PC-3 (cell line): ENCODE data around the gene UBE4B. TPM values are rescaled to one million over a fixed set of nuclear protein-coding genes. Genes with fewer than 3 reads are reported as not detected.

ENCODE experiments used
- ATAC-seq: fragments of 200-7000 bp; cut with Tn5 transposase; 2 replicates; pipeline ENCODE4 v1.9.1; 2020; ENCODE audit warnings: mild to moderate bottlenecking, moderate library complexity
- BruUV-seq: library from RNA; stranded (reverse); fragments of 400-500 nt; replicated peaks from 2 replicates; lab custom pipeline; 2021; lab: Mats Ljungman, UMichigan
- CTCF ChIA-PET: fragments of 300-600 bp; sonication (Branson Sonifier 250); formaldehyde crosslinking; loops from one replicate; lab custom pipeline; 2022; ENCODE audit warnings: antibody characterized with exemption; lab: Charles Lee
- POLR2A ChIA-PET: fragments of 300-600 bp; sonication (Branson Sonifier 250); formaldehyde crosslinking; loops from one replicate; lab custom pipeline; 2022; ENCODE audit warnings: antibody characterized with exemption; ENCODE audit not compliant: unreplicated experiment; lab: Charles Lee
- DNase-seq: peaks from one replicate; pipeline ENCODE4 v3.0.0-alpha.2; 2015
- H2AFZ ChIP-seq: fragments of 300-600 bp; sonication (generic); 2 replicates; pipeline ENCODE4 v1.6.0; 2016; ENCODE audit warnings: antibody characterized with exemption, low read length
- H3F3A ChIP-seq: fragments of 300-600 bp; sonication (generic); one replicate; pipeline ENCODE4 v1.6.0; 2017; ENCODE audit warnings: antibody characterized with exemption, low read length, control low read depth, mild to moderate bottlenecking; ENCODE audit not compliant: unreplicated experiment
- H3K27ac ChIP-seq: fragments of 300-600 bp; sonication (generic); 2 replicates; pipeline ENCODE4 v1.5.1; 2016; ENCODE audit warnings: mild to moderate bottlenecking, low read length
- H3K27me3 ChIP-seq: fragments of 300-600 bp; sonication (generic); 2 replicates; pipeline ENCODE4 v1.6.1; 2016; ENCODE audit warnings: low read length, mixed read lengths
- H3K36me3 ChIP-seq: fragments of 300-600 bp; sonication (generic); 2 replicates; pipeline ENCODE4 v1.6.1; 2016; ENCODE audit warnings: low read depth, mixed run types, low read length, mixed read lengths
- H3K4me1 ChIP-seq: fragments of 300-600 bp; sonication (generic); 2 replicates; pipeline ENCODE4 v1.5.1; 2016; ENCODE audit warnings: low read length; ENCODE audit not compliant: insufficient read depth
- H3K4me2 ChIP-seq: fragments of 300-600 bp; sonication (generic); 2 replicates; pipeline ENCODE4 v1.6.0; 2016; ENCODE audit warnings: low read length
- H3K4me3 ChIP-seq: fragments of 300-600 bp; sonication (generic); 2 replicates; pipeline ENCODE4 v1.5.1; 2016; ENCODE audit warnings: mild to moderate bottlenecking, low read length, mixed read lengths
- H3K79me2 ChIP-seq: fragments of 300-600 bp; sonication (generic); 2 replicates; pipeline ENCODE4 v1.6.1; 2017; ENCODE audit warnings: low read length, mixed read lengths
- H3K9ac ChIP-seq: fragments of 300-600 bp; sonication (generic); 2 replicates; pipeline ENCODE4 v1.6.0; 2016; ENCODE audit warnings: mild to moderate bottlenecking, low read length
- H3K9me2 ChIP-seq: fragments of 300-600 bp; sonication (generic); replicated peaks from 2 replicates; pipeline ENCODE4 v1.6.1; 2016; ENCODE audit warnings: mixed run types, low read length, mixed read lengths
- H3K9me3 ChIP-seq: fragments of 300-600 bp; sonication (generic); 2 replicates; pipeline ENCODE4 v1.6.1; 2016; ENCODE audit warnings: low read length, mixed read lengths
- H4K20me1 ChIP-seq: fragments of 300-600 bp; sonication (generic); 2 replicates; pipeline ENCODE4 v1.6.1; 2016; ENCODE audit warnings: low read length, mixed read lengths
- CTCF ChIP-seq: fragments of 300-600 bp; sonication (generic); conservative IDR thresholded peaks from 2 replicates; pipeline ENCODE4 v1.5.1; 2017; ENCODE audit warnings: antibody characterized with exemption, low read depth, mild to moderate bottlenecking, low read length
- EZH2 ChIP-seq: fragments of 300-600 bp; sonication (generic); IDR thresholded peaks from one replicate; pipeline ENCODE4 v1.6.1; 2017; ENCODE audit warnings: antibody characterized with exemption, mild to moderate bottlenecking, low read length; ENCODE audit not compliant: unreplicated experiment
- EZH2phosphoT487 ChIP-seq: fragments of 300-600 bp; sonication (generic); IDR thresholded peaks from 2 replicates; pipeline ENCODE4 v1.6.1; 2018; ENCODE audit warnings: mild to moderate bottlenecking, antibody characterized with exemption, low read length, borderline replicate concordance
- intact Hi-C: fragments of 100-400 bp; cut with micrococcal nuclease; formaldehyde crosslinking; loops from 2 replicates; pipeline ENCODE4 v1.9.0; 2023
- total RNA-seq: library from RNA; depleted of rRNA; stranded (reverse); fragments of >200 nt; gene quantifications from 2 replicates; pipeline ENCODE4 v1.2.3, GENCODE V29; 2014

The UBE4B gene
- total RNA-seq, 1 experiment from 2014 or later = 37.9 TPM

DNA sequence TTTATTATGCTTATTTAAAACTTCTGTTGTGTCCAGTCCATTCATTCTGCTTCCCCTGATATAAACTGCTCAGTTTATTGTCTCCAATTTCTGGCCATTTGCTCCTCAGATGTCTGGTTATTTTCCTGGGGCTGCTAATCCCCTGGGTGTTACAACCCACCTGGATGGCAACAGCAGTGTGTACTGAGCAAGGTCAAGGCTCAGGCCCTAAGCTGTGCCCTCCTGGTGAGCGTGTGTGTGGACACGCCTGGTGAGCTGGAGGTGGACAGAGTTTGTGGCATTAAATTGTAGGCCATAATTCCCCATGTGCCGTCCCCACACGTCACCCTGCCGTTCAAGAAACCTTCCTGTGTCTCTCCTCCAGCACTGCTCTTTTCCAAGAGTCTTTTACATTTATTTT lies 159.5 kb downstream of the UBE4B start:
- no peaks in the 10 kb centered on the region for H3K79me2 ChIP-seq
- no peak for DNase-seq
- no peaks in the 10 kb centered on the region for H4K20me1 ChIP-seq
- no peak overlapping the region for H3K9ac ChIP-seq
- no peak overlapping the region for H2AFZ ChIP-seq
- intact Hi-C loops = no loop called here
- BruUV-seq = no TSS peak
- H3K4me3 ChIP-seq = no peak overlapping the region
- H3F3A ChIP-seq = no peaks in the 10 kb centered on the region
- no peaks in the 10 kb centered on the region for H3K9me2 ChIP-seq
- H3K4me2 ChIP-seq = no peak overlapping the region
- no peaks in the 10 kb centered on the region for H3K9me3 ChIP-seq
- H3K36me3 ChIP-seq = no peaks in the 10 kb centered on the region
- no peaks in the 10 kb centered on the region for H3K4me1 ChIP-seq
- ChIA-PET POLR2A (interaction anchor here (0.5 kb wide), 1 partner anchor 10 kb away, joined by 27 read pairs; no protein-coding TSS in a partner anchor), CTCF (no interaction called here)
- no peak overlapping the region for H3K27ac ChIP-seq
- no peak for ATAC-seq
- TF ChIP-seq EZH2phosphoT487 = no peak
- TF ChIP-seq CTCF = no peak
- TF ChIP-seq EZH2 = no peak
- no peaks in the 10 kb centered on the region for H3K27me3 ChIP-seq

DNA sequence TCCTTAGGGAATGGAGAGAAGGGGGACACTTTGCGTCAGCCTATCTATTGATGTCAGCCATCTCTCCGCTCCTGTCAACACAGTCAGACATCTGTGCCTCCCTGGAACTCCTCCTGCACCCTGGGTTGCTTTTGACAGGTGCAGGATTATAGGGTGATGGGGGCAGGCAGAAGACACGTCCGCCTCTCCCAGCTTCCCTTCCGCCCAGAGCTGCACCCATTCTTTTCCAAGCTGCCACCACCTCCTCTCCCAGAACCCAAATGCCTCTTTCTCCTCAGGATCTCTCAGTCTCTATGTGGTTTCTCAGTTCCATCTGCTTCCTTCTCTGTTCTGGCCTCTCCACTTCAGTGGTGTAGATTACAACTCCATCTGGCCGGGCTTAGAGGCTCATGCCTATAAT lies 160.5 kb downstream of the UBE4B start:
- POLR2A ChIA-PET = no interaction called here
- H3K9ac ChIP-seq = no peak overlapping the region
- no peaks in the 10 kb centered on the region for H3F3A ChIP-seq
- TF ChIP-seq EZH2phosphoT487 (no peak), CTCF (no peak), EZH2 (no peak)
- no peaks in the 10 kb centered on the region for H3K36me3 ChIP-seq
- H3K9me2 ChIP-seq = no peaks in the 10 kb centered on the region
- ATAC-seq (no peak), DNase-seq (no peak)
- no peaks in the 10 kb centered on the region for H4K20me1 ChIP-seq
- no peaks in the 10 kb centered on the region for H3K79me2 ChIP-seq
- no TSS peak for BruUV-seq
- no peak overlapping the region for H3K4me3 ChIP-seq
- H3K27me3 ChIP-seq = no peaks in the 10 kb centered on the region
- H3K9me3 ChIP-seq = no peaks in the 10 kb centered on the region
- intact Hi-C loops = no loop called here
- no peak overlapping the region for H2AFZ ChIP-seq
- CTCF ChIA-PET = no interaction called here
- H3K4me1 ChIP-seq = peaks cover 4% of the 10 kb centered on the region; the same call in 1 of the 2 replicates
- H3K4me2 ChIP-seq = no peak overlapping the region
- no peak overlapping the region for H3K27ac ChIP-seq

GRCh38 chr1:10195570-10195969 lies 162.8 kb downstream of the UBE4B start:
- ChIA-PET CTCF (no interaction called here), POLR2A (no interaction called here)
- Histone ChIP-seq H3K4me3 (no peak overlapping the region), H3K36me3 (no peaks in the 10 kb centered on the region), H2AFZ (no peak overlapping the region), H4K20me1 (no peaks in the 10 kb centered on the region), H3K79me2 (no peaks in the 10 kb centered on the region), H3K4me2 (no peak overlapping the region), H3K4me1 (peaks cover 4% of the 10 kb centered on the region; the same call in 1 of the 2 replicates), H3K27ac (no peak overlapping the region), H3K27me3 (no peaks in the 10 kb centered on the region), H3K9ac (no peak overlapping the region), H3K9me3 (no peaks in the 10 kb centered on the region), H3K9me2 (no peaks in the 10 kb centered on the region), H3F3A (no peaks in the 10 kb centered on the region)
- no TSS peak for BruUV-seq
- intact Hi-C loops = no loop called here
- no peak for TF ChIP-seq CTCF
- TF ChIP-seq EZH2 = no peak
- TF ChIP-seq EZH2phosphoT487 = no peak
- peak; percentile 64 for DNase-seq
- no peak for ATAC-seq
